AG10803 (cell line): ENCODE data around the gene HARBI1.

Experiments used
- DNase-seq: peaks from one replicate; pipeline ENCODE4 v3.0.0; 2010; ENCODE audit warnings: low read depth
- H3K4me3 ChIP-seq: 2 replicates; pipeline ENCODE4 v1.5.1; 2011; ENCODE audit warnings: mild to moderate bottlenecking, low read length, control low read depth
- CTCF ChIP-seq: conservative IDR thresholded peaks from 2 replicates; pipeline ENCODE4 v1.5.1; 2011; ENCODE audit warnings: mild to moderate bottlenecking, low read length, control low read depth, inconsistent platforms

HARBI1 gene

GRCh38 chr11:46635557-46636139 lies 18.6 kb upstream of the HARBI1 start:
- no peak overlapping the region for H3K4me3 ChIP-seq
- no peak for TF ChIP-seq CTCF
- no peak for DNase-seq

- H3K4me3 ChIP-seq, result no peak overlapping the region
- no peak for DNase-seq
- no peak for TF ChIP-seq CTCF
Measured at GRCh38 chr11:46633291-46634217, 16.5 kb upstream of the HARBI1 start.

GRCh38 chr11:46632502-46632901 lies 15.5 kb upstream of the HARBI1 start:
- no peak overlapping the region for H3K4me3 ChIP-seq
- no peak for TF ChIP-seq CTCF
- no peak for DNase-seq

GRCh38 chr11:46631676-46632075 lies 14.6 kb upstream of the HARBI1 start:
- DNase-seq, result no peak
- TF ChIP-seq CTCF, result no peak
- H3K4me3 ChIP-seq, result no peak overlapping the region

- TF ChIP-seq CTCF, result no peak
- no peak overlapping the region for H3K4me3 ChIP-seq
- DNase-seq, result no peak
Measured at GRCh38 chr11:46630237-46630636, 13.2 kb upstream of the HARBI1 start.

GRCh38 chr11:46628961-46629360 lies 11.9 kb upstream of the HARBI1 start:
- TF ChIP-seq CTCF, result no peak
- no peak for DNase-seq
- no peak overlapping the region for H3K4me3 ChIP-seq

GRCh38 chr11:46625406-46625805 lies 8.4 kb upstream of the HARBI1 start:
- H3K4me3 ChIP-seq, result no peak overlapping the region
- TF ChIP-seq CTCF, result no peak
- DNase-seq, result no peak
